Kidney (tissue), 22 donors: ENCODE results near the gene PTCD3. TPM values are rescaled to one million over a fixed set of nuclear protein-coding genes. Genes with fewer than 3 reads are reported as not detected.

Source experiments
- DNase-seq, 5 donors: peaks; one replicate each; pipeline ENCODE4 v3.0.0-alpha.2; 2013 to 2020
- FAIRE-seq: peaks from 2 replicates; lab custom pipeline; 2012; peaks lifted over from hg19 to GRCh38; lab: Jason Lieb, UNC
- H3K27ac ChIP-seq, 2 donors: one replicate each; pipeline ENCODE4 v1.7.0; 2013; ENCODE audit warnings: low read depth in 2 of 2, low read length in 2 of 2, inconsistent platforms in 1 of 2
- H3K27me3 ChIP-seq: one replicate; pipeline ENCODE4 v1.7.1; 2013; ENCODE audit warnings: low read length, inconsistent platforms; ENCODE audit not compliant: control insufficient read depth, insufficient read depth
- H3K36me3 ChIP-seq, 3 donors: one replicate each; pipeline versions ENCODE4 v1.7.0 to v1.7.1; 2013; ENCODE audit warnings: low read length in 3 of 3, control low read depth in 1 of 3, inconsistent platforms in 1 of 3; ENCODE audit not compliant: insufficient read depth in 3 of 3, control insufficient read depth in 2 of 3
- H3K4me1 ChIP-seq, 3 donors: one replicate each; pipeline versions ENCODE4 v1.7.0 to v1.7.1; 2013; ENCODE audit warnings: low read length in 3 of 3, inconsistent platforms in 1 of 3, low read depth in 1 of 3; ENCODE audit not compliant: control insufficient read depth in 2 of 3, insufficient read depth in 2 of 3
- H3K4me3 ChIP-seq, 3 donors: one replicate each; pipeline versions ENCODE4 v1.7.0 to v1.8.1; 2013; ENCODE audit warnings: low read length in 3 of 3, control low read depth in 1 of 3, inconsistent platforms in 1 of 3
- H3K9ac ChIP-seq, 3 donors: one replicate each; pipeline versions ENCODE4 v1.7.0 to v1.7.1; 2013; ENCODE audit warnings: low read length in 3 of 3, control low read depth in 1 of 3, inconsistent platforms in 1 of 3
- H3K9me3 ChIP-seq, 3 donors: one replicate each; pipeline versions ENCODE4 v1.7.0 to v1.7.1; 2013; ENCODE audit warnings: low read length in 3 of 3, control low read depth in 1 of 3, inconsistent platforms in 1 of 3; ENCODE audit not compliant: control insufficient read depth in 2 of 3, insufficient read depth in 1 of 3
- CTCF ChIP-seq: IDR thresholded peaks from 3 replicates; pipeline ENCODE4 v1.5.1; 2012; ENCODE audit warnings: mild to moderate bottlenecking, moderate library complexity, borderline replicate concordance; ENCODE audit not compliant: insufficient read depth; ENCODE audit errors: extremely low read depth
- intact Hi-C: fragments of 100-400 bp; cut with DNase I; formaldehyde crosslinking; loops from one replicate; pipeline ENCODE4 v1.11.1; 2022
- long read RNA-seq, 10 donors: library from polyadenylated mRNA in 1 of 10; unstranded in 1 of 10; transcript quantifications; one replicate each; pipeline ENCODE4 v2.0.0 and lab custom pipeline, GENCODE V29; 2021 to 2026
- polyA plus RNA-seq: library from polyadenylated mRNA; stranded (reverse); fragments of 350-450 nt; fragmentation: Illumina TruSeq; extraction: RNeasy Lipid Tissue Mini Kit (QIAGEN cat#74804); gene quantifications from one replicate; pipeline ENCODE4 v1.2.3, GENCODE V29; 2014; ENCODE audit warnings: low read depth, low replicate concordance; ENCODE audit not compliant: insufficient read depth
- total RNA-seq: library from RNA; stranded (reverse); fragmentation: NEBNext Ultra II Directional; extraction: Animal tissue kit (Norgen Biotek cat#: 25700); gene quantifications from one replicate; pipeline ENCODE4 v1.2.1, GENCODE V29; 2021
- donor health status: control.
- donor health status: control.
- donor health status: control.
- donor health status: control.
- donor health status: control.
- donor health status: DM: yes; HTN: yes; CAD: no.
- donor health status: Normal renal cell carcinoma (clear cell type).

The PTCD3 gene
- total RNA-seq (78.9 TPM), polyA plus RNA-seq (34.1 TPM)
- long read RNA-seq, donor 1, full-length matches to known transcripts: 5 of 48 reads
- long read RNA-seq, donor 1, partial matches to known transcripts: 43 of 48 reads
- long read RNA-seq, donor 1, other reads (novel, unspliced or antisense): 0 of 48 reads
- long read RNA-seq, donor 2, full-length matches to known transcripts: 4 of 37 reads
- long read RNA-seq, donor 2, partial matches to known transcripts: 33 of 37 reads
- long read RNA-seq, donor 2, other reads (novel, unspliced or antisense): 0 of 37 reads
- long read RNA-seq, donor 3, full-length matches to known transcripts: 5 of 172 reads
- long read RNA-seq, donor 3, partial matches to known transcripts: 150 of 172 reads
- long read RNA-seq, donor 3, other reads (novel, unspliced or antisense): 17 of 172 reads
- long read RNA-seq, donor 4, full-length matches to known transcripts: 2 of 22 reads
- long read RNA-seq, donor 4, partial matches to known transcripts: 20 of 22 reads
- long read RNA-seq, donor 4, other reads (novel, unspliced or antisense): 0 of 22 reads
- long read RNA-seq, donor 5: 0 reads
- long read RNA-seq, donor 6, full-length matches to known transcripts: 7 of 37 reads
- long read RNA-seq, donor 6, partial matches to known transcripts: 30 of 37 reads
- long read RNA-seq, donor 6, other reads (novel, unspliced or antisense): 0 of 37 reads
- long read RNA-seq, donor 7, full-length matches to known transcripts: 16 of 31 reads
- long read RNA-seq, donor 7, partial matches to known transcripts: 2 of 31 reads
- long read RNA-seq, donor 7, other reads (novel, unspliced or antisense): 13 of 31 reads
- long read RNA-seq, donor 8, full-length matches to known transcripts: 5 of 12 reads
- long read RNA-seq, donor 8, partial matches to known transcripts: 7 of 12 reads
- long read RNA-seq, donor 8, other reads (novel, unspliced or antisense): 0 of 12 reads
- long read RNA-seq, donor 9, full-length matches to known transcripts: 2 of 8 reads
- long read RNA-seq, donor 9, partial matches to known transcripts: 6 of 8 reads
- long read RNA-seq, donor 9, other reads (novel, unspliced or antisense): 0 of 8 reads
- long read RNA-seq, donor 10, full-length matches to known transcripts: 4 of 20 reads
- long read RNA-seq, donor 10, partial matches to known transcripts: 16 of 20 reads
- long read RNA-seq, donor 10, other reads (novel, unspliced or antisense): 0 of 20 reads

GRCh38 chr2:86105969-86106945 is at the start of gene PTCD3:
Gene PTCD3, plus strand, starts transcription at chr2:86106235. Its CDS starts 13 bp downstream, at chr2:86106248.
- peaks cover 0 to 11% (median 8%) of the 10 kb centered on the region in 3 donors for H3K4me1 ChIP-seq
- intact Hi-C loops: no loop called here
- peak; percentile 94 to 98 (median 97) for DNase-seq
- peak; percentile 37 for FAIRE-seq
- H3K9ac ChIP-seq: peak within 1 kb of the TSS; percentile 62 to 92 (median 88)
- no peaks in the 10 kb centered on the region for H3K27me3 ChIP-seq
- no peak for TF ChIP-seq CTCF
- no peaks in the 10 kb centered on the region for H3K9me3 ChIP-seq
- H3K4me3 ChIP-seq: peak within 1 kb of the TSS; percentile 86 to 99 (median 94)
- peaks cover 0 to 16% (median 9%) of the 10 kb centered on the region in 3 donors for H3K36me3 ChIP-seq
- H3K27ac ChIP-seq: peak within 1 kb of the TSS; percentile 78 to 90

GRCh38 chr2:86056590-86057331 is 49.3 kb upstream of the PTCD3 start:
- Histone ChIP-seq H3K4me3 (no peak overlapping the region), H3K36me3 (peaks cover 6 to 19% (median 7%) of the 10 kb centered on the region in 3 donors), H3K9ac (no peak overlapping the region), H3K27ac (no peak overlapping the region), H3K27me3 (no peaks in the 10 kb centered on the region), H3K9me3 (no peaks in the 10 kb centered on the region), H3K4me1 (no peaks in the 10 kb centered on the region)
- intact Hi-C loops: no loop called here
- no peak for TF ChIP-seq CTCF
- FAIRE-seq (no peak), DNase-seq (no peak)
